Small intestine (tissue), 7 donors: Measurements from ENCODE around the gene DHFR2. TPM values are rescaled to one million over a fixed set of nuclear protein-coding genes. Genes with fewer than 3 reads are reported as not detected.

ENCODE experiments used
- DNase-seq, 2 donors: peaks; one replicate each; pipeline versions ENCODE4 v3.0.0 to v3.0.0-alpha.2; 2013
- FAIRE-seq: peaks from 2 replicates; lab custom pipeline; 2012; peaks lifted over from hg19 to GRCh38; lab: Jason Lieb, UNC
- H3K27ac ChIP-seq, 3 donors: one replicate each; pipeline ENCODE4 v1.5.1; 2013; ENCODE audit warnings: low read length in 2 of 3, mild to moderate bottlenecking in 2 of 3, control low read depth in 1 of 3, inconsistent platforms in 1 of 3, low read depth in 1 of 3, moderate library complexity in 1 of 3
- H3K27me3 ChIP-seq, 3 donors: one replicate each; pipeline ENCODE4 v1.6.1; 2013; ENCODE audit warnings: low read length in 3 of 3, inconsistent platforms in 1 of 3; ENCODE audit not compliant: control insufficient read depth in 3 of 3, insufficient read depth in 3 of 3
- H3K36me3 ChIP-seq, 3 donors: one replicate each; pipeline ENCODE4 v1.6.1; 2013; ENCODE audit warnings: low read length in 3 of 3, inconsistent platforms in 1 of 3, low read depth in 1 of 3, mild to moderate bottlenecking in 1 of 3, moderate library complexity in 1 of 3; ENCODE audit not compliant: control insufficient read depth in 3 of 3, insufficient read depth in 2 of 3
- H3K4me1 ChIP-seq, 3 donors: one replicate each; pipeline ENCODE4 v1.6.1; 2013; ENCODE audit warnings: low read length in 2 of 3, inconsistent platforms in 1 of 3, low read depth in 1 of 3, mild to moderate bottlenecking in 1 of 3, moderate library complexity in 1 of 3; ENCODE audit not compliant: control insufficient read depth in 3 of 3, insufficient read depth in 2 of 3
- H3K4me3 ChIP-seq, 3 donors: one replicate each; pipeline ENCODE4 v1.5.1; 2013; ENCODE audit warnings: low read length in 3 of 3, control low read depth in 1 of 3, inconsistent platforms in 1 of 3, low read depth in 1 of 3, mild to moderate bottlenecking in 1 of 3, moderate library complexity in 1 of 3
- H3K9me3 ChIP-seq, 2 donors: one replicate each; pipeline ENCODE4 v1.6.1; 2013; ENCODE audit warnings: low read depth in 1 of 2, low read length in 1 of 2; ENCODE audit not compliant: control insufficient read depth in 2 of 2, insufficient read depth in 1 of 2
- WGBS, 3 donors: extraction: QIAGEN DNeasy Blood & Tissue Kit; methylation state at CpG; one replicate each; pipeline ENCODE4 v1.1.7; 2013; 5-methylcytosine and 5-hydroxymethylcytosine counted together
- polyA plus RNA-seq, 4 donors: library from polyadenylated mRNA; stranded (reverse) in 3 of 4; unstranded in 1 of 4; fragments of 200-250 nt in 3 of 4; fragments of 120-200 nt in 1 of 4; gene quantifications; one replicate each; pipeline versions ENCODE4 v1.2.1 to v1.2.3, GENCODE V29; 2013
- donor health status: healthy with polysubstance abuse.
- donor health status: control.
- donor health status: control.
- donor health status: Bipolar disorder and iron deficiency.
- donor health status: healthy.

The DHFR2 gene
- polyA plus RNA-seq, 4 donors = 1.6 to 5.5 (median 3.4) TPM

DNA sequence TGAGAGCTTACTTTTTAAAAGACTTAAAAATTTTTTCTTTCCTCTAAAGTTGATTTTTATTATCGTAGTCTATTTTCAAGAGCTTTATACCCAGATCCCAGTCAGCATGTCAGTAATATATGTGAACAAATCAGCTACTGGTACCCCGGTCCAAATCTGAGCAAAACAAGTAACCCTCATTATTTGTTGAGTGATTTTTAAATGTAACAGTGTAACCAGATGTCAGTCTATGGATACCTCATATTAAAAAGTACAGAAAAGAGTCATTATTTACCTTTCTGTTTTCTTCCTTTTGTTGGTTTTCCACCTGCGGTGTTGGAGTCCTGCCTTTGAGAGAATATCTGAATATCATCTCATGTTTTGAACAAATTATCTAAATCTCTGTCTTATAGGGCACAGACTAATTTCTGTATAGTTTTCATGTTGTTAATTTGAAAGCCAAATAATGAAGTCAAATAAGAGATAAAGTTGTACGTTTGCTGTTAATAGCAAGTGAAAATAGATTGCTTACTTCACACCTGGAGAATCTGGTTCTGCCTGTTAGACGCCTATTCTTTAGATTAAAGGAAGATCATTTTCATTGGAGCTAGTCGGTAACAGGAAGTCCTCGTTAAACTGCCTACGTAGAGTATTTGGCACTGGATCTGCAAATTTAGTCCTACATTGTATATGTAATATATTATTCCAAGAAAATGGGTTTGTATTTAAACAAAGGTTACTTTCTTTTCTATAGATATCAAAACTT is 34.5 kb downstream of the DHFR2 start, which contains the start of gene STX19:
STX19 (minus strand) TSS at position 505 of the 745 bp plus-strand sequence. CDS start 13,328 bp downstream, outside the sequence.
- peak; percentile 89 for FAIRE-seq
- Histone ChIP-seq H3K36me3 (no peaks in the 10 kb centered on the region), H3K4me3 (peak within 1 kb of the TSS in 1 of 3 donors; percentile 33), H3K9me3 (no peaks in the 10 kb centered on the region), H3K27ac (peak within 1 kb of the TSS in 1 of 3 donors; percentile 20), H3K4me1 (no peaks in the 10 kb centered on the region), H3K27me3 (no peaks in the 10 kb centered on the region)
- DNase-seq = peak; percentile 65 to 89
- WGBS, 3 donors = 25 to 61% (median 37%) methylated on average over 8 of the region's 8 CpGs

DNA sequence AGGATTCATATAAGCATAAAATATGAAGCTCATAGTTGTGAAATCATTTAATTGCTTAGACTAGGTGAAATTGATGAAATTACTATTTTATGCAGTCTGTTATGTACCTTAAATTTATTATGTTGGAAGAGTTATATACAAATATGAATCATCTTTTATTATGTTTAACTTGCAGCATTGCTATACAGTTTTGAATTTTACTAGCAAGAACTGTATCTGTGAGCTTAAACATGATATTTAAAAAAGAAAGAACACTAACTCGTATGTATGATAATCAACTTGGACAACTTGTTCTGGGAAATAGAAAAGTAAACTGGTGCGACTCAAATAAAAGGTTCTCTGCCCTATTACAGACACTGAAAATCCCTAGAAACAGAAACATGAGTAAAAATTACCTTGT is 36.1 kb downstream of the DHFR2 start:
- H3K27me3 ChIP-seq = no peaks in the 10 kb centered on the region
- FAIRE-seq (no peak), DNase-seq (peak in 1 of 2 donors; percentile 14)
- H3K4me3 ChIP-seq = peak overlapping the region in 1 of 3 donors; percentile 11
- H3K27ac ChIP-seq = no peak overlapping the region
- no peaks in the 10 kb centered on the region for H3K4me1 ChIP-seq
- WGBS, 3 donors = 13 to 76% (median 38%) methylated on average over 2 of the region's 2 CpGs
- no peaks in the 10 kb centered on the region for H3K36me3 ChIP-seq
- no peaks in the 10 kb centered on the region for H3K9me3 ChIP-seq

DNA sequence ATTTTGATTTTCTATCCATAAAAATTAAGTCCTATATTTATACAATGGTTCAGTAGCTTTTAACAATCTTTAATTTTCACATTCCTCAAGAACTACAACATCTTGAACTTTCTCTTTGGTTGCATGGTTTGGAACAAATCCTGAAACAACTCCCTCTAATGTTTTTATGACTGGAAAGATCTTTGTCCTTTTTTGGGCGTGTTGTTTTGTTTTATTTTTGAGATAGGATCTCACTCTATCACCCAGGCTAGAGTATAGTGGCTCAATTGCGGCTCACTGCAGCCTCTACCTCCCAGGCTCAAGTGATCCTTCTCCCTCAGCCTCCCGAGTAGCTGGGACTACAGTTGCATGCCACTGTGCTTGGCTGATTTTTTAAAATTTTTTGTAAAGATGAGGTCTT is 38.3 kb downstream of the DHFR2 start:
- Histone ChIP-seq H3K27ac (peak overlapping the region in 2 of 3 donors; percentile 44 to 55), H3K9me3 (no peaks in the 10 kb centered on the region), H3K4me1 (no peaks in the 10 kb centered on the region), H3K27me3 (no peaks in the 10 kb centered on the region), H3K36me3 (no peaks in the 10 kb centered on the region), H3K4me3 (no peak overlapping the region)
- FAIRE-seq (no peak), DNase-seq (peak in 1 of 2 donors; percentile 71)
- 17 to 51% (median 39%) methylated on average over 3 of the region's 3 CpGs for whole genome bisulfite sequencing, 3 donors

DNA sequence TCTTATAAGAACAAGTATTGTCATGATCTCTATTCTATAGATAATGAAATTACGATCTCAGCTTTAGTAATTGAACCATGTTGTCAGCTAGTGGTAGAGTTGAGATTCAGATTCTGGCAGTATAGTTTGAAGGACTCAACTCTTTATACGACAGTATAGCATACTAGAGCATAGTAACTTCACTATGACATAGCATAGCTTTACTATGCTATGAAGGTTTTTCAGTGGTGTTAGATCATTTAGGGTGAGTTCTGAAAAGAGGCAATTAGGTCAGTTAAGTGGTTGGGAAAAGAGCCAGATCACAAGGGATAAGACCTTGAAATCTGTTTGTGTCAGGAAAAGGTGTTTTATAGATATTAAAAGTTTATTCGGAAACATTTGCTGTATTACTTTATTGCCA is 42.4 kb downstream of the DHFR2 start:
- FAIRE-seq (no peak), DNase-seq (no peak)
- 53 to 78% (median 68%) methylated on average over 3 of the region's 3 CpGs for WGBS, 3 donors
- no peak overlapping the region for H3K27ac ChIP-seq
- H3K36me3 ChIP-seq = no peaks in the 10 kb centered on the region
- H3K4me1 ChIP-seq = no peaks in the 10 kb centered on the region
- H3K4me3 ChIP-seq = no peak overlapping the region
- H3K9me3 ChIP-seq = no peaks in the 10 kb centered on the region
- H3K27me3 ChIP-seq = no peaks in the 10 kb centered on the region

DNA sequence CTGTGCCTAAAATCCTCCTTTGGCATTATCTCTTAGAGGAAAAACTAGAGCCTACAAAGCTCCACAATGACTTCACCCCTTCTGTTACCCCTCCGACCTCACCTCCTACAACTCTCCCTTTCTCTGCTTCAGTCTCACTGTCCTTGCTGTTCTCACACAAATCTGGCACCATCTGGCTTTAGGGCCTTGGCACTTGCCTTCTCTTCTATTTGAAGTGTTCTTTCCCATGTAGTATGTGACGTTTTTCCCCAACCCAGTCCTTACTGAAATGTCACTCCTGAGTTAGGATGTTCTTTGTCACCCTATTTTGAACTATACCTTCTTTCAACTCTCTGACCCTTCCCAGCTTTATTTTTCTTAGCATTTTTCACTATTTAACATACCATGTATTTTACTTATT is 43.1 kb downstream of the DHFR2 start:
- Histone ChIP-seq H3K36me3 (no peaks in the 10 kb centered on the region), H3K9me3 (no peaks in the 10 kb centered on the region), H3K27ac (no peak overlapping the region), H3K4me1 (no peaks in the 10 kb centered on the region), H3K4me3 (no peak overlapping the region), H3K27me3 (no peaks in the 10 kb centered on the region)
- DNase-seq (no peak), FAIRE-seq (no peak)
- WGBS, 3 donors = 85 to 88% (median 87%) methylated on average over 2 of the region's 2 CpGs

DNA sequence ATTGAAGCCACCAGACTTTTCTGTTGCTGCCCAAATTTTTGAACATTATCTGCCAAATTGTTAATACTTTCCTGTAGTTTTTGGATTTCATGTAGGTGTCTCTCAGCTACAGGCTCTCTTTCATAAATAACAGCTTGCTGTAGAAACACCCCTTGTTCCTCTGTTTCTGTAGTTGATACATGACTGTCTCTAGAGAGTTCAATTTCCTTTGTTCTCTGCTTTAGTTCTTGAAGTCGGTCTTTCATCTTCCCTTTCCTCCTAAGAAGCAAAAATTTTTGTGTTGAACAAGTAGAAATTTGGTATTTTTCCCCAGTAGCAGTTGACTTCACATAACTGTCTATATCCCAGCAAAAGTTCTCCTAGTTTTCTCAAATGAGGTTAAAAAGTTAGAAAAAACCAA is 47.7 kb downstream of the DHFR2 start:
- H3K27ac ChIP-seq = no peak overlapping the region
- H3K36me3 ChIP-seq = peaks cover 0 to 2% (median 0%) of the 10 kb centered on the region in 3 donors
- no peak for DNase-seq
- no peak for FAIRE-seq
- H3K27me3 ChIP-seq = no peaks in the 10 kb centered on the region
- H3K9me3 ChIP-seq = no peaks in the 10 kb centered on the region
- H3K4me1 ChIP-seq = no peaks in the 10 kb centered on the region
- no peak overlapping the region for H3K4me3 ChIP-seq
- 82 to 92% (median 91%) methylated on average over 1 of the region's 1 CpG for WGBS, 3 donors

DNA sequence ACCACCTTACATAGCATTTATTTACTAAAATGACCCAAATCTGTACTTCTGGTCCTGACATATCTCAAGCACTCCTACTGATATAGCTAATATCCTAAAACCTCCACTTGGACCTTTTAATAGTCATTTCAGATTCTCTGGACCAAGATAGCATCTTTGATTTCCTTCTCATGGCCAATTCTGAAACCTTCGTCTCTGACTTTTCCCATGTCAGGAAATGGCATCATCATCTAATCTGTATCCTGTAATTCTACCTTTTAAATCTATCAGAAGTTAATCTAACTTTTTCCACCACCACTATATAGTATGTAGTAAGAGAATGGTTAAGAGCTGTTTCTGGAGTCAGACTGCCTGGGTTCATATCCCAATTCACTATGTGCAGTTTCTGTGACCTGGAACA is 50.5 kb downstream of the DHFR2 start:
- Histone ChIP-seq H3K4me1 (no peaks in the 10 kb centered on the region), H3K36me3 (peaks cover 0 to 2% (median 0%) of the 10 kb centered on the region in 3 donors), H3K27ac (no peak overlapping the region), H3K27me3 (no peaks in the 10 kb centered on the region), H3K9me3 (no peaks in the 10 kb centered on the region), H3K4me3 (no peak overlapping the region)
- DNase-seq (no peak), FAIRE-seq (no peak)
- WGBS, 3 donors = 74 to 92% (median 82%) methylated on average over 1 of the region's 1 CpG

DNA sequence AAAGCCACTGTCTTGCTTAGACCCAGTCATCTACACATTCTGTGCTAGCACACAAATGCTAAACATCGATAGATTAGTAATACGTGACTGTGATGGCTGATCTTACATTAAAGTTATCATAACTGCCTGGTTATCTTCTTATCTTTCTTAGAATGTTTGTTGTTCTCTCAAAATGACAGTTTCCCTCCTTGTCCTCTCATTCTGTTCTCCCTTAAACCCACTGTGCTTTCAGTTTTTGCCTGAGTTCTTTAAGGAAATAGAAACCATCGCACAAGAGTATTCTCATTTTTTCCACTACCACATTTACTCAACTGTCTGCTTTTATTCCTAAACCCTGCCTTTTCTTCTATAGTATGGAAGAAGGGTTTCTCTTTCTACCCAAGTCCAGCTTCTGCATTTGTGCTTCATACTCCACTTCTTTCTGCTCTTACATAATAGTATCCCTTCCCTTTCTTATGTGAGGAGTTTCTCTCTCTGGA is 51.4 kb downstream of the DHFR2 start:
- H3K9me3 ChIP-seq = no peaks in the 10 kb centered on the region
- H3K36me3 ChIP-seq = peaks cover 0 to 2% (median 0%) of the 10 kb centered on the region in 3 donors
- FAIRE-seq = no peak
- no peaks in the 10 kb centered on the region for H3K4me1 ChIP-seq
- peak overlapping the region in 1 of 3 donors; percentile 11 for H3K27ac ChIP-seq
- H3K27me3 ChIP-seq = no peaks in the 10 kb centered on the region
- WGBS, 3 donors = 33 to 55% (median 36%) methylated on average over 3 of the region's 3 CpGs
- no peak overlapping the region for H3K4me3 ChIP-seq
- DNase-seq = peak in 1 of 2 donors; percentile 10
